Smooth muscle cell (in vitro differentiated cells): ENCODE data around the gene CACNA2D3. TPM values are rescaled to one million over a fixed set of nuclear protein-coding genes. Genes with fewer than 3 reads are reported as not detected.

ENCODE experiments used
- DNase-seq: peaks from one replicate; lab custom pipeline; 2025; ENCODE audit not compliant: unreplicated experiment; lab: John Stamatoyannopoulos, UW
- H2AFZ ChIP-seq: fragments of 200-600 bp; sonication (generic); 2 replicates; pipeline ENCODE4 v1.6.0; 2016; ENCODE audit warnings: antibody characterized with exemption, low read depth, mild to moderate bottlenecking
- H3F3A ChIP-seq: fragments of 200-600 bp; sonication (generic); 2 replicates; pipeline ENCODE4 v1.6.0; 2017; ENCODE audit warnings: antibody characterized with exemption, low read depth
- H3K27ac ChIP-seq: fragments of 200-600 bp; sonication (generic); 2 replicates; pipeline ENCODE4 v1.5.1; 2016; ENCODE audit warnings: low read depth, mild to moderate bottlenecking
- H3K27me3 ChIP-seq: fragments of 200-600 bp; sonication (generic); 2 replicates; pipeline ENCODE4 v1.6.1; 2016; ENCODE audit warnings: low read depth, mild to moderate bottlenecking
- H3K36me3 ChIP-seq: fragments of 200-600 bp; sonication (generic); 2 replicates; pipeline ENCODE4 v1.5.1; 2016; ENCODE audit warnings: low read depth
- H3K4me1 ChIP-seq: fragments of 200-600 bp; sonication (generic); 2 replicates; pipeline ENCODE4 v1.5.1; 2016; ENCODE audit warnings: low read depth
- H3K4me2 ChIP-seq: fragments of 200-600 bp; sonication (generic); 2 replicates; pipeline ENCODE4 v1.6.0; 2016; ENCODE audit warnings: mild to moderate bottlenecking
- H3K4me3 ChIP-seq: fragments of 200-600 bp; sonication (generic); 2 replicates; pipeline ENCODE4 v1.5.1; 2016; ENCODE audit warnings: mild to moderate bottlenecking
- H3K79me2 ChIP-seq: fragments of 200-600 bp; sonication (generic); 2 replicates; pipeline ENCODE4 v1.6.0; 2016; ENCODE audit warnings: low read depth, mild to moderate bottlenecking
- H3K9ac ChIP-seq: fragments of 200-600 bp; sonication (generic); 2 replicates; pipeline ENCODE4 v1.6.0; 2016; ENCODE audit warnings: low read depth
- H3K9me3 ChIP-seq: fragments of 200-600 bp; sonication (generic); replicated peaks from 2 replicates; pipeline ENCODE4 v1.5.1; 2016; ENCODE audit warnings: low read depth
- H4K20me1 ChIP-seq: fragments of 200-600 bp; sonication (generic); 2 replicates; pipeline ENCODE4 v1.6.0; 2016; ENCODE audit warnings: low read depth
- WGBS: methylation state at CpG from one replicate; pipeline ENCODE4 v1.1.7; 2016; ENCODE audit warnings: low lambda C conversion rate; 5-methylcytosine and 5-hydroxymethylcytosine counted together
- polyA plus RNA-seq: library from polyadenylated mRNA; unstranded; fragments of >200 nt; fragmentation: Nextera tagmentation; extraction: Ambion mirVana; gene quantifications from 2 replicates; pipeline ENCODE4 v1.2.1, GENCODE V29; 2016
- total RNA-seq: library from RNA; depleted of rRNA; stranded (reverse); fragments of >200 nt; gene quantifications from 2 replicates; pipeline ENCODE4 v1.2.3, GENCODE V29; 2014
- TF ChIP-seq, protein P1 (sequence below): fragments of 200-600 bp; sonication (generic); IDR thresholded peaks from 2 replicates; pipeline ENCODE4 v1.5.1; 2017; ENCODE audit warnings: borderline replicate concordance, mild to moderate bottlenecking, antibody characterized with exemption; ENCODE audit not compliant: insufficient read depth, poor library complexity, severe bottlenecking

CACNA2D3 gene
- total and polyA plus RNA-seq, 2 experiments from 2014 or later, result 0.15 to 0.90 TPM

- 79% methylated on average over 4 of the region's 4 CpGs for WGBS
- H3K4me1 ChIP-seq, result peaks cover 4% of the 10 kb centered on the region
- no peak overlapping the region for H3K9ac ChIP-seq
- no peaks in the 10 kb centered on the region for H4K20me1 ChIP-seq
- H3K4me2 ChIP-seq, result no peak overlapping the region
- H3K27ac ChIP-seq, result no peak overlapping the region
- no peak overlapping the region for H3K4me3 ChIP-seq
- H3K27me3 ChIP-seq, result no peaks in the 10 kb centered on the region
- no peaks in the 10 kb centered on the region for H3K79me2 ChIP-seq
- H3K36me3 ChIP-seq, result no peaks in the 10 kb centered on the region
- H3K9me3 ChIP-seq, result no peaks in the 10 kb centered on the region
- H3F3A ChIP-seq, result peaks cover 7% of the 10 kb centered on the region
- no peak for DNase-seq
- TF ChIP-seq, protein P1, sequence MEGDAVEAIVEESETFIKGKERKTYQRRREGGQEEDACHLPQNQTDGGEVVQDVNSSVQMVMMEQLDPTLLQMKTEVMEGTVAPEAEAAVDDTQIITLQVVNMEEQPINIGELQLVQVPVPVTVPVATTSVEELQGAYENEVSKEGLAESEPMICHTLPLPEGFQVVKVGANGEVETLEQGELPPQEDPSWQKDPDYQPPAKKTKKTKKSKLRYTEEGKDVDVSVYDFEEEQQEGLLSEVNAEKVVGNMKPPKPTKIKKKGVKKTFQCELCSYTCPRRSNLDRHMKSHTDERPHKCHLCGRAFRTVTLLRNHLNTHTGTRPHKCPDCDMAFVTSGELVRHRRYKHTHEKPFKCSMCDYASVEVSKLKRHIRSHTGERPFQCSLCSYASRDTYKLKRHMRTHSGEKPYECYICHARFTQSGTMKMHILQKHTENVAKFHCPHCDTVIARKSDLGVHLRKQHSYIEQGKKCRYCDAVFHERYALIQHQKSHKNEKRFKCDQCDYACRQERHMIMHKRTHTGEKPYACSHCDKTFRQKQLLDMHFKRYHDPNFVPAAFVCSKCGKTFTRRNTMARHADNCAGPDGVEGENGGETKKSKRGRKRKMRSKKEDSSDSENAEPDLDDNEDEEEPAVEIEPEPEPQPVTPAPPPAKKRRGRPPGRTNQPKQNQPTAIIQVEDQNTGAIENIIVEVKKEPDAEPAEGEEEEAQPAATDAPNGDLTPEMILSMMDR, result no peak
- H2AFZ ChIP-seq, result no peak overlapping the region
These were observed 827.2 kb downstream of the CACNA2D3 start for GRCh38 chr3:54949491-54950044.

DNA sequence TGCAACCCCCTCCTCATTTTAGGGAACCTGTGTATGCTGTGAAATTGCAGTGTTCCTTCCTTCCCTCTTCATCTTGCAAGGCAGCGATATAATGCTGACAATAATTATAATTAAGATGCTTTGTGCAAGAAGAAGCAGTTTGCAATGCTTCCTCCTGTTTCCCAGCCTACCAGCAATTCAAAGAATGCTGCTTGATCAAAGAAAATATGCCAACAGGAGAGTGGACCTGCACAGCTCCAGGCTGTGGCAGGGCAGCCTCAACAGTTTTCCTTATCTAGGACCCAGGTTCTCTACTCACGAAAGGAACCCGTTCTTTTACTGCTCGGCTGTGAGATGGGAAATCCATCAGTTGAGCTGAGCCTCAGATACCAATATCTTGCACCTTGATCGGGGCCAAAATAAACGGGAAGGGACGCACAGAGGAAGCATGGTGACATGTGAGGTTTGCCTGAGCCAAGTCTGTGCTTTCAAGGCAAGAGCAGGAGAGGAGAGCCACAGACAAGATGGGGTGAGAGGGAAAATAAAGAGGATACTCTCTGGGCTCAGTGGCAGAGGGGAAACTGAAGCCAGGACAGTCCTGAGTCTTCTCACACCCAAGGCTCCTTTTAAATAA, 828.1 kb downstream of the CACNA2D3 start:
- no peaks in the 10 kb centered on the region for H4K20me1 ChIP-seq
- 79% methylated on average over 7 of the region's 7 CpGs for WGBS
- no peaks in the 10 kb centered on the region for H3K9me3 ChIP-seq
- no peak overlapping the region for H3K4me2 ChIP-seq
- H2AFZ ChIP-seq, result no peak overlapping the region
- no peak overlapping the region for H3K4me3 ChIP-seq
- DNase-seq, result no peak
- TF ChIP-seq, protein P1, result no peak
- no peak overlapping the region for H3K9ac ChIP-seq
- H3K27ac ChIP-seq, result no peak overlapping the region
- peaks cover 11% of the 10 kb centered on the region for H3K4me1 ChIP-seq
- H3K27me3 ChIP-seq, result no peaks in the 10 kb centered on the region
- H3K79me2 ChIP-seq, result no peaks in the 10 kb centered on the region
- H3F3A ChIP-seq, result peaks cover 10% of the 10 kb centered on the region
- H3K36me3 ChIP-seq, result no peaks in the 10 kb centered on the region

DNA sequence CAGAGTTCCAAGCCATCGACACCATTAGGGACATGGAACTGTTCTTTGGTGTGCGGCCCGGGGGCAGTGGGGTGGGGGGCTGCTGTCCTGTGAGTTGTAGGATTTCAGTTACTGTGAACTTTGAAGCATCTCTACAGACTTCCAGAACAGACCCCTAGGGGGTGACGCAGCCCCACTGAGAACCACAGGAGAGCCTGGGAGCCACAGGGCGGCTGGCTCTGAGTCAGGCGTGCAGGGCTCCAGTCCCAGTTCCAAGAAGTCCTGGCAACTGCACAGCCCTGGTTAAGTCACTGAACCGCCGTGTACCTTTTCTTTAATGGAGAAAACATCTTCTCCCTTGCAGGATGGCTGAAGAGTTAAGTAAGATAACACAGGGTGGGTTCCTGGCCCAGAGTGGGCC, 829.1 kb downstream of the CACNA2D3 start:
- Histone ChIP-seq H3K79me2 (no peaks in the 10 kb centered on the region), H3K27me3 (no peaks in the 10 kb centered on the region), H3K27ac (no peak overlapping the region), H2AFZ (no peak overlapping the region), H4K20me1 (no peaks in the 10 kb centered on the region), H3K4me1 (peaks cover 11% of the 10 kb centered on the region), H3K9ac (no peak overlapping the region), H3K4me3 (no peak overlapping the region), H3F3A (peaks cover 10% of the 10 kb centered on the region), H3K9me3 (no peaks in the 10 kb centered on the region), H3K4me2 (no peak overlapping the region), H3K36me3 (no peaks in the 10 kb centered on the region)
- TF ChIP-seq, protein P1, result peak; percentile 71
- DNase-seq, result peak; percentile 40
- 31% methylated on average over 8 of the region's 8 CpGs for WGBS

- WGBS, result 16% methylated on average over 5 of the region's 5 CpGs
- peak overlapping the region; percentile 41 for H3K9ac ChIP-seq
- H3K4me2 ChIP-seq, result peak overlapping the region; percentile 2
- H3K9me3 ChIP-seq, result no peaks in the 10 kb centered on the region
- peak overlapping the region; percentile 76 for H3K27ac ChIP-seq
- no peak overlapping the region for H2AFZ ChIP-seq
- no peaks in the 10 kb centered on the region for H3K79me2 ChIP-seq
- H3K36me3 ChIP-seq, result no peaks in the 10 kb centered on the region
- H3K27me3 ChIP-seq, result no peaks in the 10 kb centered on the region
- H4K20me1 ChIP-seq, result no peaks in the 10 kb centered on the region
- peaks cover 10% of the 10 kb centered on the region for H3F3A ChIP-seq
- no peak for DNase-seq
- TF ChIP-seq, protein P1, result no peak
- no peak overlapping the region for H3K4me3 ChIP-seq
- H3K4me1 ChIP-seq, result peaks cover 11% of the 10 kb centered on the region
These were observed 831.7 kb downstream of the CACNA2D3 start for GRCh38 chr3:54954022-54954421.
